Activated CD8-positive, alpha-beta T cell treated with anti-CD3 and anti-CD28 coated beads for 36 hours (primary cell): ENCODE data around the gene NME7. TPM values are rescaled to one million over a fixed set of nuclear protein-coding genes. Genes with fewer than 3 reads are reported as not detected.

Experiments used
- ATAC-seq: fragments of 200-7000 bp; cut with Tn5 transposase; one replicate; pipeline ENCODE4 v1.10.0; 2021; ENCODE audit warnings: mild to moderate bottlenecking, moderate library complexity
- CTCF ChIA-PET: fragments of 350-600 bp; sonication (Branson Sonifier 250); formaldehyde crosslinking; loops from one replicate; lab custom pipeline; 2021; ENCODE audit warnings: antibody characterized with exemption; lab: Charles Lee
- POLR2A ChIA-PET: fragments of 350-600 bp; sonication (Branson Sonifier 250); formaldehyde crosslinking; loops from one replicate; lab custom pipeline; 2021; ENCODE audit warnings: antibody characterized with exemption; lab: Charles Lee
- DNase-seq: peaks from one replicate; pipeline ENCODE4 v3.0.0-alpha.2; 2020
- H3K27ac Mint-ChIP-seq: one replicate; pipeline ENCODE4 v1.8.0; 2021; ENCODE audit warnings: mild to moderate bottlenecking, mixed read lengths
- H3K27me3 Mint-ChIP-seq: one replicate; pipeline ENCODE4 v1.8.0; 2021; ENCODE audit warnings: mixed read lengths
- H3K36me3 Mint-ChIP-seq: one replicate; pipeline ENCODE4 v1.8.0; 2021; ENCODE audit warnings: low read depth, mixed read lengths
- H3K4me1 Mint-ChIP-seq: one replicate; pipeline ENCODE4 v1.8.0; 2021; ENCODE audit warnings: low read depth, mixed read lengths
- H3K4me3 Mint-ChIP-seq: one replicate; pipeline ENCODE4 v1.8.0; 2021; ENCODE audit warnings: mild to moderate bottlenecking, moderate library complexity, mixed read lengths
- H3K9me3 Mint-ChIP-seq: one replicate; pipeline ENCODE4 v1.8.0; 2021; ENCODE audit warnings: mixed read lengths
- intact Hi-C: fragments of 100-400 bp; cut with micrococcal nuclease; formaldehyde crosslinking; loops from one replicate; pipeline ENCODE4 v1.10.0; 2022
- total RNA-seq, 2 experiments: library from RNA; stranded (reverse); gene quantifications; one replicate each; pipeline ENCODE4 v1.2.3, GENCODE V29; 2021
- TF ChIP-seq, protein P1 (sequence below): fragments of 200-600 bp; IDR thresholded peaks from one replicate; pipeline ENCODE4 v1.8.0; 2022; ENCODE audit warnings: antibody characterized with exemption, mild to moderate bottlenecking

NME7 gene
- total RNA-seq, 2 experiments from 2014 or later = 15.3 to 17.4 TPM

- no peak overlapping the region for H3K27ac Mint-ChIP-seq
- peaks cover 2% of the 10 kb centered on the region for H3K9me3 Mint-ChIP-seq
- TF ChIP-seq, protein P1, sequence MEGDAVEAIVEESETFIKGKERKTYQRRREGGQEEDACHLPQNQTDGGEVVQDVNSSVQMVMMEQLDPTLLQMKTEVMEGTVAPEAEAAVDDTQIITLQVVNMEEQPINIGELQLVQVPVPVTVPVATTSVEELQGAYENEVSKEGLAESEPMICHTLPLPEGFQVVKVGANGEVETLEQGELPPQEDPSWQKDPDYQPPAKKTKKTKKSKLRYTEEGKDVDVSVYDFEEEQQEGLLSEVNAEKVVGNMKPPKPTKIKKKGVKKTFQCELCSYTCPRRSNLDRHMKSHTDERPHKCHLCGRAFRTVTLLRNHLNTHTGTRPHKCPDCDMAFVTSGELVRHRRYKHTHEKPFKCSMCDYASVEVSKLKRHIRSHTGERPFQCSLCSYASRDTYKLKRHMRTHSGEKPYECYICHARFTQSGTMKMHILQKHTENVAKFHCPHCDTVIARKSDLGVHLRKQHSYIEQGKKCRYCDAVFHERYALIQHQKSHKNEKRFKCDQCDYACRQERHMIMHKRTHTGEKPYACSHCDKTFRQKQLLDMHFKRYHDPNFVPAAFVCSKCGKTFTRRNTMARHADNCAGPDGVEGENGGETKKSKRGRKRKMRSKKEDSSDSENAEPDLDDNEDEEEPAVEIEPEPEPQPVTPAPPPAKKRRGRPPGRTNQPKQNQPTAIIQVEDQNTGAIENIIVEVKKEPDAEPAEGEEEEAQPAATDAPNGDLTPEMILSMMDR = no peak
- intact Hi-C loops = no loop called here
- POLR2A ChIA-PET = no interaction called here
- no peak for ATAC-seq
- CTCF ChIA-PET = no interaction called here
- H3K27me3 Mint-ChIP-seq = no peaks in the 10 kb centered on the region
- no peaks in the 10 kb centered on the region for H3K36me3 Mint-ChIP-seq
- H3K4me3 Mint-ChIP-seq = no peak overlapping the region
- DNase-seq = no peak
- H3K4me1 Mint-ChIP-seq = peaks cover 9% of the 10 kb centered on the region
These were observed 275.2 kb downstream of the NME7 start for GRCh38 chr1:169092399-169092798.

GRCh38 chr1:169091480-169091941 lies 276.1 kb downstream of the NME7 start:
- intact Hi-C loops = no loop called here
- peaks cover 14% of the 10 kb centered on the region for H3K4me1 Mint-ChIP-seq
- H3K36me3 Mint-ChIP-seq = no peaks in the 10 kb centered on the region
- H3K27ac Mint-ChIP-seq = no peak overlapping the region
- DNase-seq = no peak
- H3K27me3 Mint-ChIP-seq = no peaks in the 10 kb centered on the region
- CTCF ChIA-PET = no interaction called here
- ATAC-seq = no peak
- POLR2A ChIA-PET = no interaction called here
- no peak overlapping the region for H3K4me3 Mint-ChIP-seq
- peaks cover 2% of the 10 kb centered on the region for H3K9me3 Mint-ChIP-seq
- TF ChIP-seq, protein P1 = no peak

DNA sequence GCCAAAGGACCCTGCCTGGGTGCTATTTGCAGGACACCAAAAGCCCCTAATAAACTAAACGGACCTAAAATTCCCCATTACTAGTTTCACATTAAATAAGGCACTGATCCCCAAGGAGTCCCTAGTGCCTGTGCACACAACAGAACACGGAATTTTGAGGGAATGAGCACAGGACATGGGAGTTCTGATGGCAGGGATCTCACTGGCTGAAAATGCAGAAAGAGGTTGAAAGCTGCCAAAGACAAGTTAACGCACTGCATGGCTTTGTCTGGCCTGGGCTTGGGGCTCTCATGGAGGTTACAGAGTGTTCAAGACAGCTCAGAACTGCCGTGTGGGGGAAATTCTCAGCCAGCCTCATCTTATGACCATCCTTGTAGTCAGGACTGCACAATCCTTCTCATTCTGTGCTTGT lies 276.7 kb downstream of the NME7 start:
- Mint-ChIP-seq H3K36me3 (no peaks in the 10 kb centered on the region), H3K27ac (no peak overlapping the region), H3K4me3 (no peak overlapping the region), H3K27me3 (no peaks in the 10 kb centered on the region), H3K9me3 (peaks cover 2% of the 10 kb centered on the region), H3K4me1 (peaks cover 14% of the 10 kb centered on the region)
- ChIA-PET CTCF (interaction anchor here (1.3 kb wide), 1 partner anchor 256 kb away, joined by 3 read pairs; no protein-coding TSS in a partner anchor), POLR2A (no interaction called here)
- DNase-seq (no peak), ATAC-seq (no peak)
- TF ChIP-seq, protein P1 = no peak
- intact Hi-C loops = no loop called here

- H3K9me3 Mint-ChIP-seq = no peaks in the 10 kb centered on the region
- no peak overlapping the region for H3K27ac Mint-ChIP-seq
- POLR2A ChIA-PET = no interaction called here
- H3K4me1 Mint-ChIP-seq = peaks cover 14% of the 10 kb centered on the region
- H3K27me3 Mint-ChIP-seq = no peaks in the 10 kb centered on the region
- DNase-seq (no peak), ATAC-seq (peak; percentile 53)
- H3K4me3 Mint-ChIP-seq = no peak overlapping the region
- H3K36me3 Mint-ChIP-seq = no peaks in the 10 kb centered on the region
- CTCF ChIA-PET = interaction anchor here (1.3 kb wide), 1 partner anchor 257 kb away, joined by 3 read pairs; no protein-coding TSS in a partner anchor
- TF ChIP-seq, protein P1 = no peak
- intact Hi-C loops = no loop called here
These were observed 277.2 kb downstream of the NME7 start for GRCh38 chr1:169090308-169090899.

GRCh38 chr1:169089776-169090175 lies 277.8 kb downstream of the NME7 start:
- TF ChIP-seq, protein P1 = no peak
- ATAC-seq (no peak), DNase-seq (no peak)
- ChIA-PET POLR2A (no interaction called here), CTCF (interaction anchor here (1.3 kb wide), 1 partner anchor 257 kb away, joined by 3 read pairs; no protein-coding TSS in a partner anchor)
- intact Hi-C loops = no loop called here
- H3K4me1 Mint-ChIP-seq = peaks cover 14% of the 10 kb centered on the region
- no peak overlapping the region for H3K27ac Mint-ChIP-seq
- H3K36me3 Mint-ChIP-seq = no peaks in the 10 kb centered on the region
- H3K27me3 Mint-ChIP-seq = no peaks in the 10 kb centered on the region
- H3K4me3 Mint-ChIP-seq = no peak overlapping the region
- no peaks in the 10 kb centered on the region for H3K9me3 Mint-ChIP-seq
